Peyer's patch (tissue), 4 donors: Measurements from ENCODE around the gene FAM114A2.

ENCODE experiments used
- CTCF ChIP-seq, 6 experiments: fragments of 450-650 bp in 4 of 6; fragments of 200-600 bp in 2 of 6; sonication (generic) in 1 of 6; IDR thresholded peaks; one replicate each; pipeline ENCODE4 v1.5.1; 2017 to 2019; ENCODE audit warnings: antibody characterized with exemption in 6 of 6, mild to moderate bottlenecking in 3 of 6, moderate library complexity in 1 of 6
- POLR2A ChIP-seq, 2 donors: fragments of 450-650 bp; IDR thresholded peaks; one replicate each; pipeline ENCODE4 v1.5.1; 2017; ENCODE audit warnings: antibody characterized with exemption in 2 of 2, mild to moderate bottlenecking in 2 of 2, moderate library complexity in 2 of 2

GRCh38 chr5:154059039-154059430 lies 20.3 kb upstream of the FAM114A2 start:
- TF ChIP-seq POLR2A (IDR thresholded peaks at IDR 0.05) (no peak), CTCF (IDR thresholded peaks at IDR 0.05) (no peak)
